Mesothelial cell of epicardium (in vitro differentiated cells): ENCODE results near the gene SMG7. TPM values are rescaled to one million over a fixed set of nuclear protein-coding genes. Genes with fewer than 3 reads are reported as not detected.

ENCODE experiments used
- DNase-seq, 2 experiments: peaks; one replicate each; pipeline ENCODE4 v3.0.0; 2021; ENCODE audit warnings: low spot score in 2 of 2; ENCODE audit not compliant: unreplicated experiment in 2 of 2
- H3K27ac Mint-ChIP-seq: 2 replicates; pipeline ENCODE4 v1.8.0; 2021; ENCODE audit warnings: mixed read lengths
- H3K27me3 Mint-ChIP-seq: 2 replicates; pipeline ENCODE4 v1.8.0; 2021; ENCODE audit warnings: low read depth, mixed read lengths
- H3K36me3 Mint-ChIP-seq: 2 replicates; pipeline ENCODE4 v1.8.0; 2021; ENCODE audit warnings: mixed read lengths
- H3K4me1 Mint-ChIP-seq: 2 replicates; pipeline ENCODE4 v1.8.0; 2021; ENCODE audit warnings: mixed read lengths
- H3K4me3 Mint-ChIP-seq: 2 replicates; pipeline ENCODE4 v1.8.0; 2021; ENCODE audit warnings: mild to moderate bottlenecking, moderate library complexity, mixed read lengths
- H3K9me3 Mint-ChIP-seq: 2 replicates; pipeline ENCODE4 v1.8.0; 2021; ENCODE audit warnings: mixed read lengths
- CTCF ChIP-seq: fragments of 200-600 bp; sonication (generic); IDR thresholded peaks from one replicate; pipeline ENCODE4 v1.5.0; 2021; ENCODE audit warnings: antibody characterized with exemption; ENCODE audit not compliant: unreplicated experiment
- total RNA-seq: library from RNA; stranded (reverse); gene quantifications from 3 replicates; pipeline ENCODE4 v1.2.1, GENCODE V29; 2021

Gene SMG7
- total RNA-seq, 1 donor from 2014 or later, result 60.6 TPM

DNA sequence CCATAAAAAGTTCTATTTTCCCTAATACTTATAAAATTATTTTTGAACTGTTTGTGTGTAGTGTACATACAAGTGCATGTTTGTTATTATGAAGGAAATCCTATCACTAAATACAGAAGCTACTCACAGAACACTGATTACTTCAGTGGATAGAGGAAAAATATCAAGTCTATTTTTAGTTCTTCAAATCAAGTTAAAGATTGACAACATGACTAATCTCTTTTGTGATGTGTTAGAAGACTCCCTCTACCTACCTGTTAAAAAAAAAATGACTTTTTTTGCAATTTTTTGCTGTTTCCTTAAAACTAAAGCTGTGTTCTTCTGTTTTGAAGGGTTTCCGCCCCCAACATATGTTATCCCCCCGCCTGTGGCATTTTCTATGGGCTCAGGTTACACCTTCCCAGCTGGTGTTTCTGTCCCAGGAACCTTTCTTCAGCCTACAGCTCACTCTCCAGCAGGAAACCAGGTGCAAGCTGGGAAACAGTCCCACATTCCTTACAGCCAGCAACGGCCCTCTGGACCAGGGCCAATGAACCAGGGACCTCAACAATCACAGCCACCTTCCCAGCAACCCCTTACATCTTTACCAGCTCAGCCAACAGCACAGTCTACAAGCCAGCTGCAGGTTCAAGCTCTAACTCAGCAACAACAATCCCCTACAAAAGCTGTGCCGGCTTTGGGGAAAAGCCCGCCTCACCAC lies 72.4 kb downstream of the SMG7 start:
- no peak for DNase-seq
- Mint-ChIP-seq H3K27ac (no peak overlapping the region), H3K4me3 (no peak overlapping the region), H3K27me3 (no peaks in the 10 kb centered on the region), H3K9me3 (no peaks in the 10 kb centered on the region), H3K4me1 (peaks cover 2% of the 10 kb centered on the region), H3K36me3 (peaks cover 29% of the 10 kb centered on the region)
- no peak for TF ChIP-seq CTCF

- no peak for DNase-seq
- H3K36me3 Mint-ChIP-seq, result peaks cover 32% of the 10 kb centered on the region
- no peaks in the 10 kb centered on the region for H3K27me3 Mint-ChIP-seq
- H3K27ac Mint-ChIP-seq, result no peak overlapping the region
- TF ChIP-seq CTCF, result no peak
- H3K4me1 Mint-ChIP-seq, result peaks cover 2% of the 10 kb centered on the region
- no peak overlapping the region for H3K4me3 Mint-ChIP-seq
- H3K9me3 Mint-ChIP-seq, result no peaks in the 10 kb centered on the region
Observed at GRCh38 chr1:183546427-183546826, 74.1 kb downstream of the SMG7 start.

DNA sequence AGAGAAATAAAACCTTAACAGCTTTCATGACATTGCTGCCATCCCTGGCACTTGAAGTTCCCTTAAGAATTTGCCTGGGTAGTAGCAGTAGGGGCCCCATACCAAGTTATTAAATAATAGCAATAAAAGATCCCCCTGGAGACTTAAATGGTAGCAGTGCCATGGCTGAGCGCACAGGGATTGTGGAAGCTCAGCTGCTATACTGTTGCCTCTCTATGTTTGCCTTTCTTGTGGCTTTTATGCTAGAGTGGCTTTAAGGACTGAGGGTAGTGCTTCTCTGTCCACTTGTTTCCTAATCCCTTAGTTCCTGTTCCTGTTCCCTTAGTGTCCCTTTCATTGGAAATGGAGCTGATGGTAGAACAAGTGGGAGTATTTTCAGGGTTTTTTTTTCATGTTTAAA lies 75.8 kb downstream of the SMG7 start:
- Mint-ChIP-seq H3K9me3 (no peaks in the 10 kb centered on the region), H3K27me3 (no peaks in the 10 kb centered on the region), H3K27ac (no peak overlapping the region), H3K36me3 (peaks cover 34% of the 10 kb centered on the region), H3K4me3 (no peak overlapping the region), H3K4me1 (peaks cover 2% of the 10 kb centered on the region)
- no peak for DNase-seq
- TF ChIP-seq CTCF, result no peak

DNA sequence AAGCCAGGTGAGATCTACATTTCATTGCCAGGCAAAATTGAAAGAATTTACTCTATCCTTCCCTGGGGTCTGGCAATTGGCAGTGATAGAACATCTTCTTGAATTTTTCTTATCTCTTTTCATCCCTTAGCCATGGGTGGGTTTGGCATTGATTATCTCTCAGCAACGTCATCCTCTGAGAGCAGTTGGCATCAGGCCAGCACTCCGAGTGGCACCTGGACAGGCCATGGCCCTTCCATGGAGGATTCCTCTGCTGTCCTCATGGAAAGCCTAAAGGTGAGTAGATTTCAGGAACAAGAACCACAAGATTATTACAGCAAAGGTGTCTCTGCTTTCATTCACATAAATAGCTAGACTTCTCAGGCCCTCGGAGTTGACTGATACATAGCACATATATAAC lies 78.6 kb downstream of the SMG7 start:
- DNase-seq, result no peak
- no peak overlapping the region for H3K4me3 Mint-ChIP-seq
- peaks cover 27% of the 10 kb centered on the region for H3K36me3 Mint-ChIP-seq
- H3K27ac Mint-ChIP-seq, result no peak overlapping the region
- peaks cover 5% of the 10 kb centered on the region for H3K4me1 Mint-ChIP-seq
- no peaks in the 10 kb centered on the region for H3K27me3 Mint-ChIP-seq
- no peaks in the 10 kb centered on the region for H3K9me3 Mint-ChIP-seq
- no peak for TF ChIP-seq CTCF

- peaks cover 5% of the 10 kb centered on the region for H3K4me1 Mint-ChIP-seq
- peaks cover 23% of the 10 kb centered on the region for H3K36me3 Mint-ChIP-seq
- no peak overlapping the region for H3K27ac Mint-ChIP-seq
- H3K4me3 Mint-ChIP-seq, result no peak overlapping the region
- no peaks in the 10 kb centered on the region for H3K9me3 Mint-ChIP-seq
- DNase-seq, result no peak
- H3K27me3 Mint-ChIP-seq, result no peaks in the 10 kb centered on the region
- no peak for TF ChIP-seq CTCF
Observed at GRCh38 chr1:183551924-183552323, 79.6 kb downstream of the SMG7 start.
